IPS DF 4.7 (cell line): ENCODE results near the gene SPDYE2B.
"Not testable (repeated sequence)": the region's sequence is repeated elsewhere in the genome, so short reads cannot be mapped to it uniquely, and the experiment has no call there.

Source experiments
- DNase-seq: peaks from one replicate; pipeline ENCODE4 v3.0.0-alpha.2; 2013; ENCODE audit warnings: low spot score; ENCODE audit errors: extremely low read depth

SPDYE2B gene

DNA sequence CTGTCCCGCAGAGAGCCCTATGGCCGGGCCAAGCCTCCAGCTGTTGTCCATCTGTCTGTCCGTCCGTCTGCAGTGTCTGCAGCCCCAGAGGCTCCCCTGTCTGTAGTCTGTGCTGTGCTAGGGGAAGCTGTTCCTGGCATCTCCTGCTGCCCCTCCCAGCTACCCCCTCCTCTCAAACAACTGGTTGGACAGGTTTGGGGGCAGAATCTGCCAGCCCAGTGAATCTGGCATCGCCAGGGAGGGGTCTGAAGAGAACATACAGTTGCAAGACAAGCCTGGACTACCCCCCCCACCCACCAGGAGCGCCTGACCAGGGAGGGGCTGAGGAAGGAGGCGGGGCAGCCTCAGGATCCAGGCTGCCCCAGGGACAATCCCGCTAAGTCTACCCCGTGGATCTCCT, 7.4 kb upstream of the SPDYE2B start, which contains the start of gene UPK3BL1:
Gene UPK3BL1 (minus strand): TSS at position 101 of the 400 bp plus-strand sequence. CDS start 50 bp downstream, at position 51.
- DNase-seq, result not testable (repeated sequence)

DNA sequence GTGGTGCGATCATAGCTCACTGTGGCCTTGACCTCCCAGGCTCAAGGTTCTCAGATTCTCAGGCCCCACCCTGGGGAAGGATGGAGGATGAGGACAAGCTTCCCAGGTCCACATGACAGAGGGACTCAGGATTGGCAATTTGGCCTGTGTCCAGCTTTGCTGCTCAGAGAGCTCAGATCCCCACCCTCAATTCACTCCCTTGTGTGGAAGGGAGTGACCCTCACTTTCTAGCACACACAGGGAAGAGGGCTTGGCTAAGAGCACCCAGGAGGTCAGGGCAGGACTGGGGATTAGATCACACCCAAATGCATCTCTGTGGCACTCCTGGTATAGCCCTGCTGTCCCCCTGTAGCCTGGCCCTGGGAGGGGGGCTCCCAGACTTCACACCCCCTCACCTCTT, 6.7 kb upstream of the SPDYE2B start:
- DNase-seq, result not testable (repeated sequence)

GRCh38 chr7:102647813-102648212, 2.3 kb upstream of the SPDYE2B start:
- DNase-seq, result not testable (repeated sequence)

- DNase-seq, result not testable (repeated sequence)
These were observed 14.6 kb downstream of the SPDYE2B start for GRCh38 chr7:102664765-102665164.

DNA sequence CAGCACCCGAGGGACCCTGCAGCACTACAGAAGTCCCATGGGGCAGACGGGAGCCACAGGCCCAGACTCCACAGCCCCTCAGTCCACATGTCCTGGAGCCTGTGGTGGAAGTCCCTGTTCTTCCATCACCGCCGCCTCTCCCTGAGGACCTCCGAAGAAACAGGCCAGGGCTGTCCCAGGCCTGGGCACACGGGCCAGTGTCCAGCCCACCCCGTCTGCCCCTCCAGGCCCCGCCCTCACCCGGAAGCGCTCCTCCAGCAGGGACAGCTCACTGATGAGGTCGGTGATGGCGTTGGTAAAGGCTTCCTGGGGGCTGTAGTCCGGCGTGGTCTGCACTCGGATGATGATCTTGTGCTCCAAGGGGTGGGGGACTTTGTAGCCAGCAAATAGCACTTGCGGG, 16.7 kb downstream of the SPDYE2B start:
- not testable (repeated sequence) for DNase-seq

DNA sequence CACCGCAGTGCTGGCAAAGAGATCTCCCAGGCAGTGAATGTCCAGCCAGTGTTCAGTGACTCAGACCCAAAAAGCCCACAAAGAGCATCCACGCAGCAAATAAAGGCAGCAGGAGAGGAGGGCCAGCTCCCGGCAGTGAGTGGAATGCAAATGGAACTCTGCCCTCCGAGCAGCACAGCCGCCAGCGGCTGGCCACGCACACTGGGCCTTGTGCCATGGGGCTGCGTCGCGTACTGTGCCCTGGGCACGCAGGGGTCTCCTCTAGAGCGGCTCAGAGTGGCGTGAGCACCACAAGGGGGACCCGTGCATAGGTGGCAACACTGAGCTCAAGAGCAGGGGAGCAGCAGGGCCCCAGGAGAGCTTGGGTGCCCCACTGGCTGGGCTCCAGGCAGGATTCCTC, 17.4 kb downstream of the SPDYE2B start:
- DNase-seq, result not testable (repeated sequence)

- DNase-seq, result not testable (repeated sequence)
These were observed 21.2 kb downstream of the SPDYE2B start, which contains the start of gene POLR2J2 for GRCh38 chr7:102671166-102671955. TSS of gene POLR2J2 (minus strand) at chr7:102671663. CDS start at chr7:102671601, 62 bp downstream.

- not testable (repeated sequence) for DNase-seq
These were observed 21.8 kb downstream of the SPDYE2B start for GRCh38 chr7:102671956-102672307.

DNA sequence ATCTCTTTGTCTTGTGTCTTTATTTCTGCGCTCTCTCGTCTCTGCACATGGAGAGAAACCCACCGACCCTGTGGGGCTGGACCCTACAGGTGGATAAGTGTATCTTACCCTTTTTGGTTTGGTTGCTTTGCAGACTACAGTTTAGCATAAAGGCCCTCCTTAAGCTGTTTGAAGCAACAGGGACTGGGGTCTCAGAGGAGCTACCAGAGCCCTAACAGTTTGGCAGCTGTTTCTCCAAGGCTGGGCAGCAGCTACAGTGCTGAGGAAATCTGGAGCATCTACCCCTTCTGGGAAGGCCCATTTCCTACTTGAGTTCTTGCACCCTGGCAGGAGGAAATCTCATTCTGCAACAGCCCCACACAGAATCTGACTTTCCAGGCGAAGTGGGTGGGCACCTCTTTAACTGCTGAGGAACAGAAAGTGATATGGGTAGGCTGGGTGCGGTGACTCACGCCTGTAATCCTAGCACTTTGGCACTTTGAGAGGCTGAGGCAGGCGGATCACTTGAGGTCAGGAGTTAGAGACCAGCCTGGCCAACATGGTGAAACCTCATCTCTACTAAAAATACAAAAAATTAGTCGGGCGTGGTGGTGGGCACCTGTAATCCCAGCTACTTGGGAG, 23.4 kb downstream of the SPDYE2B start:
- not testable (repeated sequence) for DNase-seq

- not testable (repeated sequence) for DNase-seq
These were observed 25.4 kb downstream of the SPDYE2B start for GRCh38 chr7:102675545-102675944.

DNA sequence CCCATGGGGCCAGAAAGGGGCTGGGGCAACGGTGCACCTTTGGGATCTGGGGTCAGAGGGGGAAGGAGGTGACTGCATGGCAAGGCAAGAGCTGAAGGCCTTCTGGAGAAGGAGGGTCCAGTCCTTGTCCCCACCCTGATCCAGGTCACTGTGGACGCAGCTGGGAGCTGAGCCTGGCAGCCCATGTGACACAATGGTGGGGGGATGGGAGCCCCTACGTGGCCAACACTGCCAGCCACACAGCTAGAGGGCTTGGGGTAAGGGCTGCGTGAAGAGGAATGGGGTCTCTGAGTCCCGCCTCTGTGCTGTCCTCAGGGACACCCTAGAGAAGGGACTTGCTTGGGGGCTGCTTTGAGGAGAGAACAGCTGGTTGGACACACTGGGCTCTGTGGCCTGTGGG, 30.7 kb downstream of the SPDYE2B start:
- not testable (repeated sequence) for DNase-seq

DNA sequence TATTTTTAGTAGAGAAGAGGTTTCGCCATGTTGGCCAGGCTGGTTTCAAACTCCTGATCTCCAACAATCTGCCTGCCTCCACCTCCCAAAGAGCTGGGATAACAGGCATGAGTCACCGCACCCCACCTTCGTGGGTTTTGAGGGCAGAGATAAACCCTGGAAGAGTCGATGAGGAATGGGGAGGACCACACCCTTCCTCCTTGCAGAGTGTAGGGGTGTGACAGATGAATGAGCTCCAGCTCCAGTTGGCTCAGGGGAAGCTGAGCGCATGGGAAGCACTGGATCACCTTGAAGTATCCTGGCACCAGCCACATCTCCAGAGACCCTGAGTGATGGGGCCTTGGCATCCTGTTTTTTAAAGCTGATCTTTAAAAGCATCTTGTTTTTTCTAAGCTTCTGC, 32.4 kb downstream of the SPDYE2B start:
- not testable (repeated sequence) for DNase-seq

DNA sequence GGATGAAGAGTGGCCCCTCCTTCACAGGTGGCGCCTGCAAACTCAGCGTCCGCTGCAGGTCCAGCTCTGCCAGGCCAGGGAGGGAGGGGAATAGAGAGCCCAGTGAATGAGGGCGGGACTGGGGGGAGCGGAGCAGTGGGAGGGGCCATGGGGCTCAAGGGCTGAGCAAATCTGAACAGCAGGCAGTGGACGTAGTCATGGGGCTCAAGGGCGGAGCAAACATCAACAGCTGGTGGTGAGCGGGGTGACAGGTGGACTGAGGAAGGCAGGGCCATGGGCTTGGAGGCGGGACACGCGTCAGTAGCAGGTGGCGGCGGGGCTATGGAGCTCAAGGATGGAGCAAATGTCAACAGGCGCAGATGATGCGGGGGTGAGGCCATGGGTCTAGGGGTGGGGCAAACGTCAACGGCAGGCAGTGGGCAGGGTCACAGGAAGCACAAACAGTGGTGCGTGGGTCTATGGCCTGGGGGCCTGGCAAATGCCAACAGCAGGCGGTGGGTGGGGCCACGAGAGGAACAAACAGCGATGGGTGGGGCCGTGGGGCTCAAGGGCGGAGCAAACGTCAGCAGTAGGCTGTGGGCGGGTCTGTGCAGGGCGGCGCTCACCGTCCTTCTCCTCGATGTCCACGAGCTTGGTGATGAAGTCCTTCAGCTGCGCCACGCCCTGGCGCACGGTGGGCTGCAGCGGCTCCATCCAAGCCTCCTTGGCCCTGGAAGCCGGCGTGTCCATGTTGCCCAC, 38.3 kb downstream of the SPDYE2B start:
- not testable (repeated sequence) for DNase-seq

GRCh38 chr7:102689436-102690282, 39.5 kb downstream of the SPDYE2B start:
- not testable (repeated sequence) for DNase-seq

DNA sequence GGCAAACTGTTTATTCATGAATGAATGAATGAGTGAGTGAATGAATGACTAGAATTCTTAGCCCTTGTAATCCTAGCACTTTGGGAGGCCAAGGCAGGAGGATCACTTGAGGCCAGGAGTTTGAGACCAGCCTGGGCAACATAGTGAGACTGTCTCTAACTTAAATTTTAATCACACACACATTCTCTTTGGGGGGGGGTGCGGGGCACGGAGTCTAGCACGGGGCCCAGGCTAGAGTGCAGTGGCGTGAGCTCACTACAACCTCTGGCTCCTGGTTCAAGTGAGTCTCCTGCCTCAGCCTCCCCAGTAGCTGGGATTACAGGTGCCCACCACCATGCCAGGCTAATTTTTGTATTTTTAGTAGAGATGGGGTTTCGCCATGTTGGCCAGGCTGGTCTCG, 40.5 kb downstream of the SPDYE2B start:
- DNase-seq, result not testable (repeated sequence)

GRCh38 chr7:102694008-102694407, 43.9 kb downstream of the SPDYE2B start:
- DNase-seq, result not testable (repeated sequence)

- not testable (repeated sequence) for DNase-seq
These were observed 45.0 kb downstream of the SPDYE2B start for GRCh38 chr7:102695033-102695552.

GRCh38 chr7:102696009-102696408, 45.9 kb downstream of the SPDYE2B start:
- DNase-seq, result not testable (repeated sequence)

GRCh38 chr7:102697642-102698512, 47.8 kb downstream of the SPDYE2B start:
- DNase-seq, result not testable (repeated sequence)
